ENCODE results near the gene PDE1C.

DNA sequence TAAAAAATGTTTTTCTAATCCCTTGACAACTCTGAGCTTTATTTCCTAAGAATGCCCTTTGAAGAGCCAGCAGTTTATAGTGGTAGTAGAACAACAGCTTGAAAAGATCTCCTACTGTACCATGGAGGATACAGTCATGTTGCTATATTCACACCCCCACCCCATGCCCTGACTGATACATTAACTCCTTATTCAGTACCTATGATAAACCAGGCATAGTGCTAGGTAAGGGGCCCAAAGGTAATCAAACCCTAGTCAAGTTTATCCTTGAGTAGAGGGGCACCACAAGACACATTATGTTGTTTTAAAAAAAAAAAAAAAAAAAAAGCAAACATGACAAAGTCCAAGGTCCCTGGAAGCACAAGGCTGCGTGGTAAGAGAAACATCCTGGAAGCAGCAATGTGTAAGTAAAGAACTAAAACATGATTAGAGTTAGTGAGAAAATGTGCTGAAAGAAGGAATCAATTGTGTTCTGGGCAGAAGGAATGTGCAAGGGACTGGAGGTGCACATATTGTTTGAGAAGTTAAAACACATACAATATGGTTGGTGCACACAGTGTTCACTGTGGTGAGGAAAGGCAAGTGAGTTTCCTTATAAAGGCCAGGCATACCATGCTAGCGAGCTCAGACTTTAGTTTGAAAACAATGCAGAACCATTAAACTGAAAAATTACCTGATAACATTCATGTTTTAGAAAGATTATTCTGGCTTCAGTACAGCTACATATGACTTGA is 51.2 kb downstream of the PDE1C start:
- no peak for TF ChIP-seq POLR2A (IDR thresholded peaks at IDR 0.05)
- TF ChIP-seq, protein P1, sequence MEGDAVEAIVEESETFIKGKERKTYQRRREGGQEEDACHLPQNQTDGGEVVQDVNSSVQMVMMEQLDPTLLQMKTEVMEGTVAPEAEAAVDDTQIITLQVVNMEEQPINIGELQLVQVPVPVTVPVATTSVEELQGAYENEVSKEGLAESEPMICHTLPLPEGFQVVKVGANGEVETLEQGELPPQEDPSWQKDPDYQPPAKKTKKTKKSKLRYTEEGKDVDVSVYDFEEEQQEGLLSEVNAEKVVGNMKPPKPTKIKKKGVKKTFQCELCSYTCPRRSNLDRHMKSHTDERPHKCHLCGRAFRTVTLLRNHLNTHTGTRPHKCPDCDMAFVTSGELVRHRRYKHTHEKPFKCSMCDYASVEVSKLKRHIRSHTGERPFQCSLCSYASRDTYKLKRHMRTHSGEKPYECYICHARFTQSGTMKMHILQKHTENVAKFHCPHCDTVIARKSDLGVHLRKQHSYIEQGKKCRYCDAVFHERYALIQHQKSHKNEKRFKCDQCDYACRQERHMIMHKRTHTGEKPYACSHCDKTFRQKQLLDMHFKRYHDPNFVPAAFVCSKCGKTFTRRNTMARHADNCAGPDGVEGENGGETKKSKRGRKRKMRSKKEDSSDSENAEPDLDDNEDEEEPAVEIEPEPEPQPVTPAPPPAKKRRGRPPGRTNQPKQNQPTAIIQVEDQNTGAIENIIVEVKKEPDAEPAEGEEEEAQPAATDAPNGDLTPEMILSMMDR (IDR thresholded peaks at IDR 0.05), result no peak
